Breast epithelium (tissue), 4 donors: ENCODE results near the gene RBM7. TPM values are rescaled to one million over a fixed set of nuclear protein-coding genes. Genes with fewer than 3 reads are reported as not detected.

ENCODE experiments used
- DNase-seq, 2 donors: peaks; one replicate each; pipeline ENCODE4 v3.0.0-alpha.2; 2019; ENCODE audit warnings: low spot score in 2 of 2
- H3K27ac ChIP-seq, 2 donors: fragments of 200-600 bp; sonication (generic) in 1 of 2; one replicate each; pipeline ENCODE4 v1.5.1; 2016 to 2019; ENCODE audit warnings: mild to moderate bottlenecking in 1 of 2
- H3K27me3 ChIP-seq, 2 donors: fragments of 200-600 bp; sonication (generic) in 1 of 2; one replicate each; pipeline versions ENCODE4 v1.5.1 to v1.6.0; 2017 to 2019; ENCODE audit warnings: control low read depth in 1 of 2, mild to moderate bottlenecking in 1 of 2
- H3K36me3 ChIP-seq: fragments of 200-600 bp; one replicate; pipeline ENCODE4 v1.5.1; 2019
- H3K4me1 ChIP-seq, 2 donors: fragments of 200-600 bp; sonication (generic); one replicate each; pipeline ENCODE4 v1.5.1; 2016 to 2019; ENCODE audit warnings: control low read depth in 1 of 2
- H3K4me3 ChIP-seq, 3 donors: fragments of 200-600 bp; sonication (generic); 1 replicate in 2 of 3; 2 replicates in 1 of 3; pipeline ENCODE4 v1.5.1; 2016 to 2019; ENCODE audit warnings: mild to moderate bottlenecking in 3 of 3, moderate library complexity in 2 of 3
- H3K9me3 ChIP-seq, 2 donors: fragments of 200-600 bp; sonication (generic) in 1 of 2; one replicate each; pipeline ENCODE4 v1.5.1; 2016 to 2019; ENCODE audit warnings: control low read depth in 1 of 2
- CTCF ChIP-seq, 3 donors: fragments of 450-650 bp; IDR thresholded peaks; one replicate each; pipeline ENCODE4 v1.5.1; 2016 to 2017; ENCODE audit warnings: antibody characterized with exemption in 3 of 3, mild to moderate bottlenecking in 3 of 3, moderate library complexity in 3 of 3
- POLR2A ChIP-seq: fragments of 450-650 bp; IDR thresholded peaks from one replicate; pipeline ENCODE4 v1.6.1; 2016; ENCODE audit warnings: antibody characterized with exemption, mild to moderate bottlenecking, moderate library complexity
- POLR2AphosphoS5 ChIP-seq, 3 donors: sonication (generic); formaldehyde crosslinking; IDR thresholded peaks; one replicate each; pipeline ENCODE4 v1.6.1; 2017; ENCODE audit warnings: antibody characterized with exemption in 3 of 3
- intact Hi-C: fragments of 100-400 bp; cut with DNase I; formaldehyde crosslinking; loops from one replicate; pipeline ENCODE4 v1.15.1; 2023; ENCODE audit warnings: low total_unique reads
- total RNA-seq, 3 donors: library from RNA; depleted of rRNA; stranded (reverse); fragments of >200 nt; gene quantifications; one replicate each; pipeline ENCODE4 v1.1.0, GENCODE V29; 2016

The RBM7 gene
- total RNA-seq, 3 donors from 2014 or later, result 14.7 to 29.7 (median 25.2) TPM

GRCh38 chr11:114447892-114448291, 47.4 kb downstream of the RBM7 start:
- Histone ChIP-seq H3K4me1 (no peaks in the 10 kb centered on the region), H3K9me3 (no peaks in the 10 kb centered on the region), H3K36me3 (peaks cover 7% of the 10 kb centered on the region), H3K27me3 (no peaks in the 10 kb centered on the region), H3K4me3 (no peak overlapping the region), H3K27ac (no peak overlapping the region)
- intact Hi-C loops, result no loop called here
- TF ChIP-seq POLR2A (no peak), POLR2AphosphoS5 (IDR thresholded peaks at IDR 0.05) (no peak), CTCF (IDR thresholded peaks at IDR 0.05) (no peak)
- no peak for DNase-seq

GRCh38 chr11:114448749-114449482, 48.5 kb downstream of the RBM7 start:
- Histone ChIP-seq H3K27me3 (no peaks in the 10 kb centered on the region), H3K9me3 (no peaks in the 10 kb centered on the region), H3K4me3 (no peak overlapping the region), H3K4me1 (no peaks in the 10 kb centered on the region), H3K36me3 (peaks cover 7% of the 10 kb centered on the region), H3K27ac (no peak overlapping the region)
- intact Hi-C loops, result no loop called here
- TF ChIP-seq POLR2AphosphoS5 (IDR thresholded peaks at IDR 0.05) (no peak), CTCF (IDR thresholded peaks at IDR 0.05) (no peak), POLR2A (no peak)
- DNase-seq, result no peak

- H3K27me3 ChIP-seq, result no peaks in the 10 kb centered on the region
- H3K4me1 ChIP-seq, result no peaks in the 10 kb centered on the region
- H3K4me3 ChIP-seq, result no peak overlapping the region
- intact Hi-C loops, result no loop called here
- no peak overlapping the region for H3K27ac ChIP-seq
- DNase-seq, result no peak
- no peaks in the 10 kb centered on the region for H3K9me3 ChIP-seq
- TF ChIP-seq POLR2AphosphoS5 (IDR thresholded peaks at IDR 0.05) (no peak), POLR2A (no peak), CTCF (IDR thresholded peaks at IDR 0.05) (no peak)
- H3K36me3 ChIP-seq, result peaks cover 7% of the 10 kb centered on the region
Observed at GRCh38 chr11:114449845-114450244, 49.4 kb downstream of the RBM7 start.

GRCh38 chr11:114452399-114452798, 51.9 kb downstream of the RBM7 start:
- intact Hi-C loops, result no loop called here
- no peak overlapping the region for H3K4me3 ChIP-seq
- no peak for TF ChIP-seq CTCF (IDR thresholded peaks at IDR 0.05)
- TF ChIP-seq POLR2AphosphoS5 (IDR thresholded peaks at IDR 0.05), result no peak
- TF ChIP-seq POLR2A, result no peak
- no peak overlapping the region for H3K27ac ChIP-seq
- H3K4me1 ChIP-seq, result no peaks in the 10 kb centered on the region
- DNase-seq, result no peak
- H3K9me3 ChIP-seq, result no peaks in the 10 kb centered on the region
- H3K36me3 ChIP-seq, result peaks cover 7% of the 10 kb centered on the region
- no peaks in the 10 kb centered on the region for H3K27me3 ChIP-seq

Other genes with a start within 250 kb of the RBM7 start
- gene NNMT, start 104.3 kb upstream of the RBM7 start, total RNA-seq, result 1,000 to 10,000 TPM in 2 of 3 donors, 100 to 1,000 TPM in 1; 987 to 2,750 (median 1,078) TPM
- gene C11orf71, start 155 bp upstream of the RBM7 start, total RNA-seq, result 10 to 100 TPM in 2 of 3 donors, 1 to 10 TPM in 1; 7.9 to 13.2 (median 10.2) TPM
- 100 to 1,000 TPM; 108 to 127 (median 123) TPM for gene REXO2, start 38.8 kb downstream of the RBM7 start, total RNA-seq
- gene NXPE1, start 159.2 kb downstream of the RBM7 start, total RNA-seq, result 1 to 10 TPM in 1 of 3 donors, not detected in 2; 1.3 TPM
- gene NXPE4, start 195.1 kb downstream of the RBM7 start, total RNA-seq, result under 1 TPM in 2 of 3 donors, not detected in 1; 0.29 to 0.66 TPM